Gastrocnemius medialis (tissue), 4 donors: Measurements from ENCODE around the gene GPER1.

Experiments used
- POLR2A ChIP-seq, 2 donors: fragments of 450-650 bp; IDR thresholded peaks; one replicate each; pipeline ENCODE4 v1.6.1; 2017; ENCODE audit warnings: antibody characterized with exemption in 2 of 2, mild to moderate bottlenecking in 2 of 2, moderate library complexity in 2 of 2
- TF ChIP-seq, protein P1 (sequence below), 5 experiments: fragments of 450-650 bp in 3 of 5; fragments of 200-600 bp in 2 of 5; sonication (generic) in 2 of 5; IDR thresholded peaks in 4 of 5; conservative IDR thresholded peaks in 1 of 5; 1 replicate in 4 of 5; 2 replicates in 1 of 5; pipeline ENCODE4 v1.5.1; 2016 to 2019; ENCODE audit warnings: antibody characterized with exemption in 5 of 5, mild to moderate bottlenecking in 3 of 5, moderate library complexity in 3 of 5

GRCh38 chr7:1078985-1079384 lies 8.9 kb upstream of the GPER1 start:
- TF ChIP-seq, protein P1, sequence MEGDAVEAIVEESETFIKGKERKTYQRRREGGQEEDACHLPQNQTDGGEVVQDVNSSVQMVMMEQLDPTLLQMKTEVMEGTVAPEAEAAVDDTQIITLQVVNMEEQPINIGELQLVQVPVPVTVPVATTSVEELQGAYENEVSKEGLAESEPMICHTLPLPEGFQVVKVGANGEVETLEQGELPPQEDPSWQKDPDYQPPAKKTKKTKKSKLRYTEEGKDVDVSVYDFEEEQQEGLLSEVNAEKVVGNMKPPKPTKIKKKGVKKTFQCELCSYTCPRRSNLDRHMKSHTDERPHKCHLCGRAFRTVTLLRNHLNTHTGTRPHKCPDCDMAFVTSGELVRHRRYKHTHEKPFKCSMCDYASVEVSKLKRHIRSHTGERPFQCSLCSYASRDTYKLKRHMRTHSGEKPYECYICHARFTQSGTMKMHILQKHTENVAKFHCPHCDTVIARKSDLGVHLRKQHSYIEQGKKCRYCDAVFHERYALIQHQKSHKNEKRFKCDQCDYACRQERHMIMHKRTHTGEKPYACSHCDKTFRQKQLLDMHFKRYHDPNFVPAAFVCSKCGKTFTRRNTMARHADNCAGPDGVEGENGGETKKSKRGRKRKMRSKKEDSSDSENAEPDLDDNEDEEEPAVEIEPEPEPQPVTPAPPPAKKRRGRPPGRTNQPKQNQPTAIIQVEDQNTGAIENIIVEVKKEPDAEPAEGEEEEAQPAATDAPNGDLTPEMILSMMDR (IDR thresholded peaks at IDR 0.05 in 4 of 5, conservative IDR thresholded peaks at IDR 0.05 in 1 of 5), result no peak
- no peak for TF ChIP-seq POLR2A (IDR thresholded peaks at IDR 0.05)
